ENCODE results near the gene SETD1A.
"Not testable (repeated sequence)": the region's sequence is repeated elsewhere in the genome, so short reads cannot be mapped to it uniquely, and the experiment has no call there.

The SETD1A gene

GRCh38 chr16:31001507-31002249, 44.1 kb downstream of the SETD1A start:
- DNase-seq = no peak

DNA sequence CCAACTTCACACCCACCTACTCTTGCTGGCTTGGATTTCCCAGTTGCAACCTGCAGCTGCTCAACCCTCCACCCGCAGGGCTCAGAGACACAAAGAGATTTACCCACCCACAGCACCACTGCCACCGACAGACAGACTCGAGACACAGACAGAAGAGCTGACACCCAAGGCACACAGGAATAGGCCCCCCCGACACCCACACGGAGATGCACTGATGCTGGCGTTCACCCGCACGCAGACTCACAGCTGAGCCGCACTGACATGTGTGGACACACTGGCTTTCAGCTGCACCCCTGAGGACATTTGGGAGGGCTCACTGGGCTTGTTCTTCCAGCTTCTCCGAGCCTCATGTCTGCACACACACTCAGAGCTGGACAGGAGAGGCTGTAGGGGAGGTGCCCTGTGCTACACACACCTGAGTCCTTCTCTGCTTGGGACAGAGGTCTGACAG, 44.7 kb downstream of the SETD1A start:
- no peak for DNase-seq

- peak; percentile 61 for DNase-seq
Measured at GRCh38 chr16:31002862-31003341, 45.3 kb downstream of the SETD1A start.

DNA sequence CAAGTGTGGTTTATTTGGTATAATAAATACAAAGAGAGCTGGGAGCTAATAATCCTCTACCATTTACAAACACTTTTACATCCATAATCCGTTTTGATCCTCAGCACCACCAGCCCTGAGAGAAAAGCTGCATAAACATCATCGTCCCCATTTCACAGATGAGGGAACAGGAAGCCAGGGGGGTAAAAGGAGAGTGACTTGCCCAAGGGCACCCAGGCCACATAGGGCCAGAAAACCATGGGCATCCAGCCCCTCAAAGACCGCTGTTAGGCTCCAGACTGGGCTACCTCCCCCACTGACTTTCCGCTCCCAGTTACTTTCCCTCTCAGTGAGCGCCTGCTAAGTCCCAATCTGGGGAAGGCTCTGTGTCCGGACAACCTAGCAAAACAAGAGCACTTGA, 46.2 kb downstream of the SETD1A start:
- no peak for DNase-seq

GRCh38 chr16:31004658-31005057, 47.1 kb downstream of the SETD1A start:
- DNase-seq = no peak

- DNase-seq = no peak
Measured at GRCh38 chr16:31005350-31006085, 48.0 kb downstream of the SETD1A start.

DNA sequence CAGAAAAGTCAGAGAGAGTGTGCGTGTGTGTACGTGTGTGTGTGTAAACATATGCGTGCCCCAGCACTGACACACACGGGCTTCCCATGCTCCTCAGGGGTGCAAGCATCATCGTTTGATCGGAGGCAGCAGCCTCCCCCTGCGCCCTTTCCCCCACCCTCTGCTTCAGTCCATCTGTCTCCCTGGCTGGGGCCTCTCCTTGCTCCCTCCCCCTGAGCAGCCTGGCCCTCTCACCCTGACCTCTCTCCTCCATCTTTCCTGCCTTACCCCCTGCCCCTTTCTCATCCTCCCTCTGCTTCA, 48.5 kb downstream of the SETD1A start:
- no peak for DNase-seq

- no peak for DNase-seq
Measured at GRCh38 chr16:31006589-31006988, 49.0 kb downstream of the SETD1A start.

DNA sequence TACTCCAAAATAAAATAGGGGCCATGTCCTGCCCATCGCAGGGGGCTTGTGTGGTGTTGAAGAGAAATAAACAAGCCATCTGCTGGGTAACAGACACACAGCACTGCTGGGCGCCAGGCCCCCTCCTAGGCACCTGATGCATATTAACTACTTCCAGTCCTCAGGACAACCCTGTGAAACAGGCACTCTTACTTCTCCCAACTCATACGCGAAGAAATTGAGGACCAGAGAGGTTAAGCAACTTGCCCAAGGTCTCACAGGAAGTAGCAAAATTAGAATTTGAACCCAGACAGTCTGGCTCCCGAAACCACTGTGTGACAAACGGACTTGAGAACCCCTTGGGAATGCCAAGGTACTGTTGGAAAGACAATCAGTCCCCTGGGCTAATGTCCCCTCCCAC, 50.1 kb downstream of the SETD1A start:
- DNase-seq = no peak

GRCh38 chr16:31008149-31008548, 50.6 kb downstream of the SETD1A start:
- peak; percentile 82 for DNase-seq

- DNase-seq = no peak
Measured at GRCh38 chr16:31008551-31008950, 51.0 kb downstream of the SETD1A start.

- DNase-seq = no peak
Measured at GRCh38 chr16:31009120-31009519, 51.6 kb downstream of the SETD1A start.

DNA sequence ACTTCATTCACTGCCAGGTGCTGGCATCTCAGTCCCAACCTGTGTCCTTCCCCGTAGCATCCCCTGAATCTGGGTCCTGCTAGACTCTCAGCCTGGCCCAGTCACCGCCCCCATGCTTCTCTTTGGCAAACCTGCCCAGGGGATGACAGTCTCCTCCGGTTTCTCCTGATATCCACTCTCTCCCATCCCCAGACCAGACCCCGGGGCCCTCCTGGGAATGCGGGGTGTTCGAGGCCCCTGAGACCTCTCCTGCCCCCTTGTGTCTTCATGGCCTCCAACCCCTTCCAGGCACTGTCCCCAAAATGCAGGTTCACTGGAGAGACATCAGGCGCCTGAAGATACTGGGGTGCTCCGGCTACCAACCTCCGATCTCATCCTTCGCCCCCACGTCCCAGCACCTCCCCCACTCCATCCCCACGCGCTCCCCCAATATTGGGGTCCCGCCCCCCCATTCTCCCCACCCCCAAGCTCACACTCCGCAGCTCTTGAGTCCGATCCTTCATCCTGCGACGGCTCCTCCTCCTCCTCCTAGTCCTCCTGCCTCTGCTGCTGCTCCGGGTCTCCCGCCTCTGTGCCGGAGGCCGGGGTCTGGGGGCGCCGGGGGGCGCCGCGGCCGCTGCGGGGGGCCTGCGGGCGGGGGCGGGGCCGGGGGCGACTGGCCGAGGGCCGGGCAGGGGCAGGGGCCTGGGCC, 52.5 kb downstream of the SETD1A start:
- DNase-seq = no peak

GRCh38 chr16:31010585-31011325, 53.2 kb downstream of the SETD1A start, which contains the start of gene STX1B:
Gene STX1B (minus strand): TSS chr16:31010638. CDS start chr16:31010396, 242 bp downstream.
- DNase-seq = peak; percentile 55

DNA sequence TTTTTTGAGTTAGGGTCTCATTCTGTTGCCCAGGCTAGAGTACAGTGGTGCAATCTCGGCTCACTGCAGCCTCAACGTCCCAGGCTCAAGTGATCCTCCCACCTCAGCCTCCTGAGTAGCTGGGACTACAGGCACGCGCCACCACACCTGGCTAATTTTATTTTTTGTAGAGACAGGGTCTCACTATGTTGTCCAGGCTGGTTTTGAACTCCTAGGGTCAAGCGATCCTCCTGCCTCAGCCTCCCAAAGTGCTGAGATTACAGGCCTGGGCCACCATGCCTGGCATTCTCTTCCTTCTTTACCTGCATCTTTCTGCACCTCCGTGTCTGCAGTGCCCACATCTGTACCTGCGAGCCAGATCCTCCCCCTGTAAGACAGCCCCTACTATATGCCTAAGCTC, 54.3 kb downstream of the SETD1A start:
- DNase-seq = not testable (repeated sequence)

GRCh38 chr16:31013292-31013691, 55.7 kb downstream of the SETD1A start:
- DNase-seq = not testable (repeated sequence)

DNA sequence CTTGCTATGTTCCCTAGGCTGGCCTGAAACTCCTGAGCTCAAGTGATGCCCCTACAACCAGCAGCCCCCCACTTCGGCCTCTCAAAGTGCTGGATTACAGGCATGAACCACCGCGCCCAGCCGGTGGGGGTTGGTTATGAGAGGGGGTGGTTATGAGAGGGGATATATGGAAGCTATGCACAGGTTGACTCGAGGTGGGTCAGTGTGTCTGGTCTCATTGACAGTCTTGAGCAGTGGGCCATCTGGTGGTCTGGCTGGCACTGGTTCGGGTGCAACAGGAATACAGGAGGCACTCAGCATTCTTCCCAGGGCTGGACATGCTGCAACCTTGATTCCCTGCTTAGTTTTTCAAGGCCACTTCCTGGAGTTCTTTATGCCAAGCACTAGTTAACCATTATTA, 58.5 kb downstream of the SETD1A start:
- DNase-seq = no peak

DNA sequence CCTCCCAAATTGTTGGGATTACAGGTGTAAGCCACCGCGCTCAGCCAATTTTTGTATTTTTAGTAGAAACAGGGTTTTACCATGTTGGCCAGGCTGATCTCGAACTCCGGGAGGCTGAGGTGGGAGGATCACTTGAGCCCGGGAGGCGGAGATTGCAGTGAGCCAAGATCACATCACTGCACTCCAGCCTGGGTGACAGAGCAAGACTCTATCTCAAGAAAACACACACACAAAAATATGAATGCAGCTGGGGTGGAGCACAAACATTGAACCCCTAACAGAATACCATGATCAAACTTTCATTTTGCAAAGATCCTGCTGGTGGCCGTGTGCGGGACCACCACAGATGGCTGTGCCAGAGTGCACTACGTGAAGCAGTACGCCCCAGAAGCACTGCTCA, 60.2 kb downstream of the SETD1A start:
- DNase-seq = not testable (repeated sequence)

- DNase-seq = no peak
Measured at GRCh38 chr16:31020536-31020935, 63.0 kb downstream of the SETD1A start.

GRCh38 chr16:31022544-31023251, 65.1 kb downstream of the SETD1A start:
- no peak for DNase-seq

DNA sequence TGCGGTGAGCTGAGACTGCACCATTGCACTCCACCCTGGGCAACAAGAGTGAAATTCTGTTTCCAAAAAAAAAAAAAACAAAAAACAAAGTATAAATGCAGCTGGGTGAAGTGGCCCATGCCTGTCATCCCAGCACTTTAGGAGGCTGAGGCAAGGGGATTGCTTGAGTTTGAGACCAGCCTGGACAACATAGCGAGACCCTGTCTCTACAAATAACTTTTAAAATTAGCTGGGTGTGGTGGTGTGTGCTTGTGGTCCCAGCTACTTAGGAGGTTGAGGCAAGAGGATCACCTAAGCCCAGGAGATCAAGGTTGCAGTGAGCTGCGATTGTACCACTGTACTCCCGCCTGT, 65.7 kb downstream of the SETD1A start:
- no peak for DNase-seq

GRCh38 chr16:31023627-31024226, 66.2 kb downstream of the SETD1A start:
- DNase-seq = no peak
